ENCODE measurements around the gene SPACA9.

- TF ChIP-seq POLR2AphosphoS5 (IDR thresholded peaks at IDR 0.05; ENCODE audit: low read depth, low read length): no peak
- no peak for TF ChIP-seq TAF1 (IDR thresholded peaks at IDR 0.05; ENCODE audit: borderline replicate concordance, low read depth, low read length)
Observed at GRCh38 chr9:132919614-132920268, 41.0 kb downstream of the SPACA9 start.
